Upper lobe of right lung (tissue), 1 donor: Measurements from ENCODE around the gene SSBP2. TPM values are rescaled to one million over a fixed set of nuclear protein-coding genes. Genes with fewer than 3 reads are reported as not detected.

Experiments used
- ATAC-seq: fragments of 200-7000 bp; cut with Tn5 transposase; one replicate; pipeline ENCODE4 v1.9.1; 2020; ENCODE audit warnings: mild to moderate bottlenecking, moderate library complexity
- DNase-seq: peaks from one replicate; pipeline ENCODE4 v3.0.0-alpha.2; 2020
- H3K27ac ChIP-seq: fragments of 200-600 bp; one replicate; pipeline ENCODE4 v1.8.0; 2022
- H3K27me3 ChIP-seq: fragments of 200-600 bp; one replicate; pipeline ENCODE4 v1.8.0; 2022; ENCODE audit warnings: mild to moderate bottlenecking
- H3K36me3 ChIP-seq: fragments of 200-600 bp; one replicate; pipeline ENCODE4 v1.8.0; 2022
- H3K4me1 ChIP-seq: fragments of 200-600 bp; one replicate; pipeline ENCODE4 v1.8.0; 2022
- H3K4me3 ChIP-seq: fragments of 200-600 bp; one replicate; pipeline ENCODE4 v1.8.0; 2022; ENCODE audit warnings: mild to moderate bottlenecking
- H3K9me3 ChIP-seq: fragments of 200-600 bp; one replicate; pipeline ENCODE4 v1.8.0; 2022
- intact Hi-C: fragments of 100-400 bp; cut with DNase I; formaldehyde crosslinking; loops from one replicate; pipeline ENCODE4 v1.11.0; 2022
- total RNA-seq: library from RNA; stranded (reverse); fragmentation: NEBNext Ultra II Directional; extraction: Animal tissue kit (Norgen Biotek cat#: 25700); gene quantifications from one replicate; pipeline ENCODE4 v1.2.1, GENCODE V29; 2021
- TF ChIP-seq, protein P1 (sequence below): fragments of 200-600 bp; IDR thresholded peaks from one replicate; pipeline ENCODE4 v1.8.0; 2022; ENCODE audit warnings: antibody characterized with exemption
- donor health status: DM: no; HTN: yes; CAD: no; lungs with severe emphysema.

Gene SSBP2
- total RNA-seq, 1 donor from 2014 or later = 43.8 TPM

DNA sequence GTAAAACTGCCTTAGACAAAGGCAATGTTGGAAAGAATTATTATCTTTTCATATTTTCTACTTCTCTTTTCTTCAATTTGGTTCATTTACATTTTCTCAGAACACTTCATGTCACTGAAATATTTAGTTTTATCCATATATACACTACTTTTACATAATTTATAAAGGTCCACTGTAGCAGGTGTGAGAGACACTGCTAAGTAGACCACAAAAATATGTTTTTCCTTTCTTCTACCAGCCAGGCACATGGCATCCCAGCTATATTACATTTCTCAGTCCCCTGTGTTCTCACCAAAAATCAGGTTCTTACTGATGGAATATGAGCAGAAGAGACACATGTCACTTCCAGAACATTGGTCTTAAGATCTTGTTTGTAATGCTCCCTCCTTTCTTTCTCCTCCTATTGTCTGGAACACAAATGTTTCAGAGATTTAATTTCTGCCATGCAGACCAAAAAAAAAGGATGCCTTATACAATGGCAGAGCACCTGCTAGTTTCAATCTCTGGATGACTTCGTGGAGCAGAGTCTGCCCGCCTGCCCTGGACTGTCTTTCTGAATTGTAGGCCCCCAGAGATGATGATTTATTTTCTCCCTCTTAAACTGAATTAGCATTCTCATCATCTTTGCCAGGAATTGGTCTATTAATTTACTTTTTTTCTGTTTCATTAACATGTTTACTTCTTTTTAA lies 231.5 kb downstream of the SSBP2 start:
- H3K27ac ChIP-seq = no peak overlapping the region
- TF ChIP-seq, protein P1, sequence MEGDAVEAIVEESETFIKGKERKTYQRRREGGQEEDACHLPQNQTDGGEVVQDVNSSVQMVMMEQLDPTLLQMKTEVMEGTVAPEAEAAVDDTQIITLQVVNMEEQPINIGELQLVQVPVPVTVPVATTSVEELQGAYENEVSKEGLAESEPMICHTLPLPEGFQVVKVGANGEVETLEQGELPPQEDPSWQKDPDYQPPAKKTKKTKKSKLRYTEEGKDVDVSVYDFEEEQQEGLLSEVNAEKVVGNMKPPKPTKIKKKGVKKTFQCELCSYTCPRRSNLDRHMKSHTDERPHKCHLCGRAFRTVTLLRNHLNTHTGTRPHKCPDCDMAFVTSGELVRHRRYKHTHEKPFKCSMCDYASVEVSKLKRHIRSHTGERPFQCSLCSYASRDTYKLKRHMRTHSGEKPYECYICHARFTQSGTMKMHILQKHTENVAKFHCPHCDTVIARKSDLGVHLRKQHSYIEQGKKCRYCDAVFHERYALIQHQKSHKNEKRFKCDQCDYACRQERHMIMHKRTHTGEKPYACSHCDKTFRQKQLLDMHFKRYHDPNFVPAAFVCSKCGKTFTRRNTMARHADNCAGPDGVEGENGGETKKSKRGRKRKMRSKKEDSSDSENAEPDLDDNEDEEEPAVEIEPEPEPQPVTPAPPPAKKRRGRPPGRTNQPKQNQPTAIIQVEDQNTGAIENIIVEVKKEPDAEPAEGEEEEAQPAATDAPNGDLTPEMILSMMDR = no peak

DNA sequence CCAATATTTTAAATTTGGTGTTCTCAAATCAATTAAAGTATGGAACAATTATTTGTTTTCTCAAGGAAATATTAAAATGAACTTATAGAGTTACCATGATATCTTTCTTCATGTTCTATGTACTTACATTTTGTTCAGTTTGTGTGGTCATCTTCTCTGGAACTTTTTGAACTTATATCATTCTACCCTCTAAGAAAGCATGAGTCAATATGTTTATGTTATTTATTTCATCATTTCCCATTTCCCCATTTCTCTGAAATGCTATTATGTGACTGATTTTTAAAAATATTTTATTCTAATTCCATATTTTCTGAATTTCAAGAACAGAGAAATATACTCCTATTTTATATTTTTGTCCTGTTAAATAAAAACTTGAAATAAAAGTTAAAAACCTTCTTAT lies 233.4 kb downstream of the SSBP2 start:
- intact Hi-C loops = loop anchor here (10.0 kb wide), 1 partner anchor 337 kb away; no protein-coding TSS in a partner anchor
- H3K36me3 ChIP-seq = no peaks in the 10 kb centered on the region
- ATAC-seq = no peak

More for the DNA sequence above, 231.5 kb downstream of the SSBP2 start:
- Histone ChIP-seq H3K4me3 (no peak overlapping the region), H3K36me3 (no peaks in the 10 kb centered on the region), H3K9me3 (no peaks in the 10 kb centered on the region), H3K4me1 (no peaks in the 10 kb centered on the region), H3K27me3 (no peaks in the 10 kb centered on the region)
- DNase-seq (no peak), ATAC-seq (no peak)
- intact Hi-C loops = loop anchor here (10.0 kb wide), 1 partner anchor 335 kb away; no protein-coding TSS in a partner anchor

DNA sequence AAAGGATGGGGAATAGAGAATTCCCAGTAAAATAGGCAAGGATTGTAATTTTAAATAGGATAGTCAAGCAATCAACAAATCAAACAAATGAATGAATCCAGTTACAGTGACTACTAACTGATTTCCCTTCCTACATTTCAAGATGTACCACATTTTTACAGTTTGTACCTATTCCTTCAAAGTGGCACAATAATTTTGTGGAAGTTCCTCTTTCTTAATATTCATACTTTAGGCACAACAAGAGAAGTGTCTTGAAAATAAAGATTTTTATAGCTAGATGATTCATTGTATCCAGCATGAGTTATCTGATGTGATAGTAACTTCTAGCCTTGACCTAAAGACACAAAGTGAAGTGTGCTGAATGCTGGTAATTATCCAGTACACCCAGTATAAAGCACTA lies 234.8 kb downstream of the SSBP2 start:
- no peaks in the 10 kb centered on the region for H3K9me3 ChIP-seq
- intact Hi-C loops = loop anchor here (10.0 kb wide), 1 partner anchor 339 kb away; no protein-coding TSS in a partner anchor
- H3K36me3 ChIP-seq = peaks cover 3% of the 10 kb centered on the region
- no peaks in the 10 kb centered on the region for H3K27me3 ChIP-seq
- no peaks in the 10 kb centered on the region for H3K4me1 ChIP-seq
- H3K27ac ChIP-seq = no peak overlapping the region
- TF ChIP-seq, protein P1 = no peak
- ATAC-seq = no peak
- DNase-seq = no peak
- H3K4me3 ChIP-seq = no peak overlapping the region

More for the DNA sequence above, 233.4 kb downstream of the SSBP2 start:
- Histone ChIP-seq H3K9me3 (no peaks in the 10 kb centered on the region), H3K4me1 (no peaks in the 10 kb centered on the region), H3K4me3 (no peak overlapping the region), H3K27ac (no peak overlapping the region), H3K27me3 (no peaks in the 10 kb centered on the region)
- DNase-seq = no peak
- TF ChIP-seq, protein P1 = no peak

DNA sequence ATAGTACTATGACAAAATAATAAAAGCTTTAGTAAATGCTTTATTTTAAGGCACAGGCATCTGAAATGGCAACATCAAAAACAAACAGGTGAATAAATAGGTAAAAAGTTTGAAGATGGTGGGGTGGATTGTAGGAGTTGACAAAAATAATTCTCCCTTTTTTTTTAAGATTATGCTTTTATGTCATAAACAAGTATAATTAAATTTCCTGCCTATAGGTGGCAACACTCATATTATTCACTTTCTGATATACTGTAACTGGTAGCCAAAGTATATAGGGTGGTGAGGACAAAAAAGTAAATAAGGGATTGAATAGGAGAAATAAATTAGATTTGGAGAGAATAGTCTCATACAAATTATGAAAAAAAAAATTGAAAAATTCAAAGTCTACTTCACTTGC lies 236.9 kb downstream of the SSBP2 start:
- ATAC-seq = no peak
- Histone ChIP-seq H3K27me3 (no peaks in the 10 kb centered on the region), H3K4me1 (no peaks in the 10 kb centered on the region), H3K27ac (no peak overlapping the region), H3K9me3 (no peaks in the 10 kb centered on the region), H3K4me3 (no peak overlapping the region), H3K36me3 (peaks cover 3% of the 10 kb centered on the region)
- intact Hi-C loops = loop anchor here (10.0 kb wide), 1 partner anchor 341 kb away; no protein-coding TSS in a partner anchor
- DNase-seq = no peak
- TF ChIP-seq, protein P1 = no peak

DNA sequence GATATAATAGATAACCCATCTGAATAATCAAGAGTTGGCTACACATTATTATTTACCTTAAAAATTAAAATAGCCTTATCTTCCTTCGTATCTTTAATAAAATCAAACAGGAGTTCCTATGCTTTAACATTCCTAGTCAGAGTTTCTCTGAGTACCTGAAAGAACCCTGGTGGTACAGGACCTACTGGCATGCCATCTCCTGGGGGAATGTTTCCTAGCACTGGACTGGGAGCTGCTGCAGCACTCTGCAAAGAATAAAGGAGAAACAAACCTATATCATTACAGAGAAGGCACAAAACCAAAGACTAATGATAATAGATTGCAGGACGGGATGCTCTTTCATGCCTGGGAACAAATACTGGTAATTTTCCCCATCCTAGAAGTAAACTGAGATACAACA lies 237.4 kb downstream of the SSBP2 start:
- intact Hi-C loops = loop anchor here (10.0 kb wide), 1 partner anchor 341 kb away; no protein-coding TSS in a partner anchor
- ATAC-seq (no peak), DNase-seq (no peak)
- H3K27ac ChIP-seq = no peak overlapping the region
- TF ChIP-seq, protein P1 = no peak
- H3K9me3 ChIP-seq = no peaks in the 10 kb centered on the region
- no peak overlapping the region for H3K4me3 ChIP-seq
- H3K27me3 ChIP-seq = no peaks in the 10 kb centered on the region
- no peaks in the 10 kb centered on the region for H3K4me1 ChIP-seq
- peaks cover 3% of the 10 kb centered on the region for H3K36me3 ChIP-seq
